GM10266 (cell line): Measurements from ENCODE around the gene SDC3.

ENCODE experiments used
- DNase-seq: peaks from one replicate; pipeline ENCODE4 v3.0.0; 2012; ENCODE audit errors: extremely low spot score
- CTCF ChIP-seq: IDR thresholded peaks from 2 replicates; pipeline ENCODE4 v1.5.1; 2012; ENCODE audit warnings: mild to moderate bottlenecking, low read depth; ENCODE audit not compliant: control insufficient read depth, insufficient read depth; ENCODE audit errors: missing control alignments

The SDC3 gene

GRCh38 chr1:30863858-30864604 is 44.5 kb downstream of the SDC3 start:
- TF ChIP-seq CTCF: no peak
- no peak for DNase-seq

GRCh38 chr1:30860320-30860652 is 48.3 kb downstream of the SDC3 start:
- no peak for DNase-seq
- TF ChIP-seq CTCF: no peak

DNA sequence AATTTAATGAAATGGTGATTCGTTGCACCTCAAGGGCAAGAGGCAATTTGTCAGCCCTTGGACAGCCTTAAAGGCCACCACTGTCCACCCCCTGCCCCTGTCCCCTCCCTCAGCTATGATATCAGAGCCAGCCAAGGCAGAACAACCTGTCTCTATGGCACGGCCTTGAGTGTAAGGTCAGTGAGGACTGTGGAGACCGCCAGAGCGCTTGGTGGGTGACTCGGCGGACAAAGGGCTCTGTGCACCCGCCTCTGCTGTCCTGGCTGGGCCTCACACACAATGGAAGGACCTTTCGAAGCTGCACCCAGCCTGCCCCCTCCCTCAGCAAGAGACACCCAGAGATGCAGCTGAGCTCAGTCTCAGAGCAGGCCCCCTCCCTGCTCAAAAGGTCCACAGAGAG is 50.6 kb downstream of the SDC3 start:
- DNase-seq: no peak
- TF ChIP-seq CTCF: no peak

- TF ChIP-seq CTCF: no peak
- DNase-seq: no peak
Measured at GRCh38 chr1:30857062-30857461, 51.5 kb downstream of the SDC3 start.

GRCh38 chr1:30856260-30856790 is 52.2 kb downstream of the SDC3 start:
- DNase-seq: no peak
- TF ChIP-seq CTCF: no peak

DNA sequence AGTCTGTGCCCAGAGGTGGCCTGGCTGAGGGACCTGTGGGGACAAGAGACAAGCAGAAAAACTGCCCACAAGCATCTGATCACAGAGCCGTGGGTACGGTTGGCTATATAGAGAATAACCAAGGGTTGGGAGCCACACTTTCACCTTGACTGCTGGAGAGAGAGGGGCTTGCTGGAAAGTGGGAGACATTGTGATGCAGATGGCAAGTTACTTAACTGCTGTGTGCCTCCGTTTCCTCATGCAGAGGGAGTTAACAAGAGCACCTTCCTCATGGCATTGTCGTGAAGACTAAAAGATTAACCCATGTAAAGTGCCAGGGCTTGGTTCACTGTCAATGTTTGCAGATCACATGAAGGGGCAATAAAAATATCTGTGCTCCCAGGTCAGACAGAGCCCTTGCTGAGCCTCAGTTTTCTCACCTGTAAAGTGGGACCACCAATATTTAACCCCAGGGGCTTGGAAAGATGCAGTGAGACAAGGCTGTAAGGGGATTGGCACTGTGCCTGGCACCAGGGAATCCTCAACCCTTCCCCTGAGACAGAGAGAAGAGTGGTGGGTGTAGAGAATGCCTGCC is 52.8 kb downstream of the SDC3 start:
- DNase-seq: no peak
- no peak for TF ChIP-seq CTCF

- TF ChIP-seq CTCF: no peak
- no peak for DNase-seq
Measured at GRCh38 chr1:30853350-30853749, 55.2 kb downstream of the SDC3 start.
